SW480 (cell line): ENCODE measurements around the gene TFPT.
"Not testable (repeated sequence)": the region's sequence is repeated elsewhere in the genome, so short reads cannot be mapped to it uniquely, and the experiment has no call there.

Source experiments
- DNase-seq: peaks from one replicate; pipeline ENCODE4 v3.0.0-alpha.2; 2016; ENCODE audit warnings: low spot score

Gene TFPT

GRCh38 chr19:54121259-54121658, 5.8 kb upstream of the TFPT start:
- DNase-seq, result no peak

- peak; percentile 61 for DNase-seq
These were observed 933 bp downstream of the TFPT start for GRCh38 chr19:54114340-54115108.

GRCh38 chr19:54109651-54110050, 5.8 kb downstream of the TFPT start:
- no peak for DNase-seq

- no peak for DNase-seq
These were observed 7.0 kb downstream of the TFPT start for GRCh38 chr19:54108496-54108895.

- DNase-seq, result no peak
These were observed 7.5 kb downstream of the TFPT start for GRCh38 chr19:54107876-54108490.

DNA sequence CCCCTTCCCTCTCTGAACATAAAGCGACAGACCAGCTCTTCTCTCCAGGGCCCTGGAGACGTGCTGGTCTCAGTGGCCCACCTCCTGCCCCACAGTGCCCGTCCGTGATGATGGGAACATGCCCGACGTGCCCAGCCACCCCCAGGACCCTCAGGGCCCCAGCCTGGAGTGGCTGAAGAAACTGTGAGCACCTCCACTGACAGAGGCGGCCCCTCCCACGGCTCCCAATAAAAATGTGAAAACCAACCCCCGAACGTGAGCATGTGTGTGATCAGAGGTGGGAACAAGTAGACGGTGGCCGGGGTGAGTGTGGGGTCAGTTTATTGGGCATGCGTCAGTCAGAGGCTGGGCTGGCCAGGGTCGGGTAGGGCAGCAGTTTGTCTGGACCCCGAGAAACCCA, 8.7 kb downstream of the TFPT start:
- no peak for DNase-seq

GRCh38 chr19:54105796-54106195, 9.7 kb downstream of the TFPT start:
- DNase-seq, result no peak

- DNase-seq, result no peak
These were observed 10.3 kb downstream of the TFPT start for GRCh38 chr19:54104998-54105715.

- DNase-seq, result peak; percentile 99
These were observed 12.9 kb downstream of the TFPT start, which contains the start of gene NDUFA3 for GRCh38 chr19:54102421-54103169. NDUFA3 (plus strand) TSS chr19:54102855; CDS start chr19:54102879, 24 bp downstream.

DNA sequence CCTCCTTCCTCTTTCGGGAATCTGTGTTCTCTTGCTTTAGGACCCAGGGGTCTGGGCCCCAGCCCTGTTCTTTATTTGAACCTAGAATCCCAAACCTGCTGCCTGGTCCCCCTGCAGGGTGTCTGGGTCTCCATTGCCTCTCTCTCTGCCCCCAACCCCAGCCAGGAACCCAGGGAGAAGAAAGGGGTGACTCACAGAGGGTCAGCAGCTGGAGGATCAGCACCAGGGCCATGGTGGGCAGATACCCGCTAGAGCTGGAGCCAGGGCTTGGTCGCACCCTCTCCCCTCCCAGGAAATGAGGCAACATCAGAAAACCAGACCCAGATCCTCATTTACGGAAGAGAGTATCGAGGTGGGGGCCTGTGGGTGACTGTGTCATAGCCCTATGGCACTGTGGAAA, 14.9 kb downstream of the TFPT start, which contains the start of gene OSCAR:
Gene OSCAR, minus strand, starts transcription at position 243 of the 400 bp plus-strand sequence. Its CDS starts 11 bp downstream, at position 232.
- peak; percentile 31 for DNase-seq

DNA sequence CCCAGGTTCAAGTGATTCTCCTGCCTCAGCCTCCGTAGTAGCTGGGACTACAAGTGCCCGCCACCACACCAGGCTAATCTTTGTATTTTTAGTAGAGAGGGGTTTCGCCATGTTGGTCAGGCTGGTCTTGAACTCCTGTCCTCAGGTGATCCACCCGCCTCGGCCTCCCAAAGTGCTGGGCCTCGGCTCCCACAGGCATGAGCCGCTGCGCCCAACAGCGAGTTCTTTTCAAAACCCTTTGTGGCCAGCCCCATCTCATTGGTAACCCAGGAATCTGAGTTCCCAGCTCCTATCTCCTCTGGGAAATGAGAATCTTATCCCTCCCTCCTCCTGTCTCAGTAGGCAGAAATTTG, 15.6 kb downstream of the TFPT start:
- DNase-seq, result not testable (repeated sequence)

GRCh38 chr19:54099190-54099902, 16.1 kb downstream of the TFPT start:
- DNase-seq, result no peak

- no peak for DNase-seq
These were observed 18.8 kb downstream of the TFPT start for GRCh38 chr19:54096617-54097106.

DNA sequence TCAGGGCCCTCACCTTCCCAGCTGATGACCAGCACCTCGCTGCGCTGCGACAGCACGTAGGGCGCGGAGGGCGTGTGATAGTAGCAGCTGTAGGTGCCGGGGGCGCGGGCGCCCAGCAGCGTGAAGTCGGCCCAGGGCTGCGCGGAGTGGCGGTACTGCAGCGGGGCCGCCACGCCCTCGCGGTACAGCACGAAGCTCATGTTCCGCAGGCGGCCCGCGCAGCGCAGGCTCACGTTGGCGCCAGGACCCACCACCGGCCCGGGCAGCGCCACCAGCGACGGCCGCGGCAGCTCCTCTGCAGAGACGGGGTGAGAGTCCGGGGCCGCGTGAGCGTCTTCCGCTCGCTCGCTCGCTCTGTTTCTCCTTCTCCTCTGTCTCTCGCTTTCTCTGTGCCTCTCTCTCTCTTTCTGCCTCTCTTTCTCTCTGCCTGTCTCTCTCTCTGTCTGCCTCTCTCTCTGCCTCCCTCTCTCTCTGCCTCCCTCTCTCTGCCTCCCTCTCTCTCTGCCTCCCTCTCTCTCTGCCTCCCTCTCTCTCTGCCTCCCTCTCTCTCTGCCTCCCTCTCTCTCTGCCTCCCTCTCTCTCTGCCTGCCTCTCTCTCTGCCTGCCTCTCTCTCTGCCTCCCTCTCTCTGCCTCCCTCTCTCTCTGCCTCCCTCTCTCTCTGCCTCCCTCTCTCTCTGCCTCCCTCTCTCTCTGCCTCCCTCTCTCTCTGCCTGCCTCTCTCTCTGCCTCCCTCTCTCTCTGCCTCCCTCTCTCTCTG, 19.4 kb downstream of the TFPT start:
- DNase-seq, result peak; percentile 69

DNA sequence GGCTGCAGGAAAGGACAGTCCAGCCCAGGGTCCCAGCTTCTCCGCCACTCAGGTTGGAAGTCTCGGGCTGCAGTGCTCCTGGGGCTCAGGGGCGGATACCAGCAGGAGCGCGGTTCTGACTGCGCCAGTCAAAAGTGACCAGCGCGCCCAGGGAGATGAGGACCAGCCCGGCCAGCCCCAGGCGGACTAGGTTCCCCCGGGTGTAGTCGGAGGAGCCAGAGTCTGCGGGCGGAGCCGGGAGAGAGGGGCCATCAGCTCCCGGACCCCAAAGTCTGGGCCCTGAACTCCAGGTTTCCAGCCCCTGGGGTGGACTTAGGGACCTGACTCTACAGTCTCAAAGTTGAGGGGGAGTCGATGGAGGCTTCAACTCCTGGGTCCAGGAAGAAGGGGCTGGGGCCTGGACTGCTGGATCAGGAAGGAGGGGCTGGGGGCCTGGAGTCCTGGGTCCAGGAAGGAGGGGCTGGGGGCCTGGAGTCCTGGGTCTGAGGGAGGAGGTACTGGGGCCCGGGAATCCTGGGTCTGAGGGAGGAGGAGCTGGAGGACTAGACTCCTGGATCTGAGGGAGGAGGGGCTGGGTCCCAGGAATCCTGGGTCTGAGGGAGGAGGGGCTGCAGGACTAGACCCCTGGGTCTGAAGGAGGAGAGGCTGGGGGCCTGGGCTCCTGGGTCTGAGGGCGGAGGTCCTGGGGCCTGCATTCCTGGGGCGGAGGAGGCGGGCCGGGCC, 20.2 kb downstream of the TFPT start:
- DNase-seq, result no peak

GRCh38 chr19:54094426-54095000, 20.9 kb downstream of the TFPT start:
- no peak for DNase-seq

- no peak for DNase-seq
These were observed 31.0 kb downstream of the TFPT start for GRCh38 chr19:54084410-54084809.

DNA sequence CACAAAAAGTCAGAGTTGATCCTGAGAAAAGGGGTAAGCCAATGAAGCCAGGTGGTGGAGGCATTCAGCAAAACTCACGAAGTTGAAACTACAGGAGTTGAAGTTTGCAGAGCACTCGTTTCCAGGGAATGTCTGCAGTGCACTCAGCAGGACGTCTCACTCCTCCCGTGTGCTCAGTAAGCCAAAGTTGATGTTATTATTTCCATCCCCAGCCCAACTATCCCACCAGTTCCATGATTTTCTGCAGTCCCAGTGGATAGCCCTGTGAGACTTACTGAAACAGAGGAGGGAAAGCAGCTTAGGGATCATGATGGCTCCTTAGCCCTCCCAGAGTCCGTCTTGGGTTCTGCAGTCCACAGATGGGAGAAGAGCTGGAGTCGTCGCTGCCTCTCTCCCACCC, 34.4 kb downstream of the TFPT start, which contains the start of gene TARM1:
Gene TARM1, minus strand, starts transcription at position 334 of the 400 bp plus-strand sequence. Its CDS starts 25 bp downstream, at position 309.
- no peak for DNase-seq

- DNase-seq, result no peak
These were observed 38.1 kb downstream of the TFPT start for GRCh38 chr19:54077334-54077733.
